HG03378 (cell line): ENCODE measurements around the gene DSCAM.
"Not testable (repeated sequence)": the region's sequence is repeated elsewhere in the genome, so short reads cannot be mapped to it uniquely, and the experiment has no call there.

Experiments used
- ATAC-seq: cut with Tn5 transposase; IDR thresholded peaks from one replicate; pipeline ENCODE4 v1.9.1; 2021; ENCODE audit warnings: mild to moderate bottlenecking, moderate library complexity; ENCODE audit not compliant: unreplicated experiment

Gene DSCAM

DNA sequence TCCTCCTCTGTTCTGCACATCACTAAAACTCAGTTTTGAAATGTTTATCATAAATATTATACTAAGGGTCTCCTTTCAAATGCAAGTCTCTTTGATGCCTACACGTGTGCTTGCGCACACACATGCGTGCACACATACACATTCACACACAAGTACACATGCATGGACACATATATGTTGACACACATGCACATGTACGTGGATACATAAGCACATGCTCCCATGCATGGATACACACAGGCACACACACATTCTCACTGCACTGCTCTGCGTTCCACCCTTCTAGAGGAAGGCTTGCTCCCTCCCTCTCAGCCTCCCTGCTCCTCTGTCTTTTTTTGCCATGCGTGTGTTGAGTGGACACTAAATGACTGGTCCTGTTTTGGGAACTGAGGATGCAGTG lies 817.1 kb downstream of the DSCAM start:
- no peak for ATAC-seq

GRCh38 chr21:40028393-40028792 lies 818.6 kb downstream of the DSCAM start:
- ATAC-seq: not testable (repeated sequence)

- no peak for ATAC-seq
Observed at GRCh38 chr21:40021558-40022351, 825.2 kb downstream of the DSCAM start.

DNA sequence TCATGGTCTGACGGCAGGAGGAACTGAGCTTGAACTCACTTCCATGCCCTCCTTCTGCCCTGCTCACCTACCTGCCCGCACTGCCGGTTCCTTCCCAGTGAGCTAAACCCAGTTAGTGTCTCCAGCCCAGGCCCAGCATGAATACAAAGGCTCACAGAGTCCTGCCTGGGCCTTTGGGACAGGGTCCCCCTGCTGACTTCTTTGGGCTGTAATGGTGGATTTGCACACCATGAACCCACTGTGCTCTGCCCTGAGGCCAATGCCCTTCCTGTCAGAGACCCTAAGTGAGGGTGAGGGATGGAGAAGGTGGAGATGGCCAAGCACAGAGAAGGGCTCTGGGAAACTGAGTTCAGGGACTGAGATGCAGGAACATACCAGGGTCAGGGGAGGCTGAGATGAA lies 826.3 kb downstream of the DSCAM start:
- ATAC-seq: no peak

GRCh38 chr21:40018871-40019475 lies 828.0 kb downstream of the DSCAM start:
- ATAC-seq: no peak

DNA sequence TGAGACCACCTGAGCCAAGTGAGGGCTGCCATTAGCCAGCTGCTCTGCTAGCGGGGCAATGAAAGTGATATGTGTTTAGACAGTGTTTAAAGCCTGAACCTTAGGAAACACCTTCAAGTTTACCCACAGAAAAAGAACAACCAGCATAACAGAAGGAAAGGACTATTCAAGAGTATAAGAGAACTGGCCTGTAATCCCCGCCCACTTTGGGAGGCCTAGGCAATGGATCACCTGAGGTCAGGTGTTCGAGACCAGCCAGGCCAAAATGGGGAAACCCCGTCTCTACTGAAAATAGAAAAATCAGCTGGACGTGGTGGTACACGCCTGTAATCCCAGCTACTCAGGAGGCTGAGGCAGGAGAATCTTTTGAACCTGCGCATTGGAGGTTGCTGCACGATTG lies 830.3 kb downstream of the DSCAM start:
- ATAC-seq: no peak

DNA sequence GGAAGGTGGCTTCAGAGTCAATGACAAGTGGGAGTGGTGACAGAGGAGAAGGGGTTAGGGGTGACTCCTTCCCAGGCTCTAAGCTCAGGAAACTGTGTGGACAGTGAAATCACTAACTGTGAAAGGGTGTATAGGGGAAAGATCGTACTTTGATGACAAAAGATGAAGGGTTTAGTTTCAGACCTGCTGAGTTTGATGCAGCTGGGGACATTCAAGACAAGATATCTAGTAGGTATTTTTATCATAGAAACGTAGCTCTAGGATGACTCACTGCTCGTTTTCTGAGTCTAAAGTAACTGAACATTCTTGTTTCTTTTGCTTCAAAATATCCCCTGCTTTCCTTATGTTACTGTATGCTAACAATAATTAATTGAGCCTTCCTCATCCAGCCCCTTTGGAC lies 830.7 kb downstream of the DSCAM start:
- ATAC-seq: no peak

GRCh38 chr21:40015818-40016217 lies 831.1 kb downstream of the DSCAM start:
- no peak for ATAC-seq

- no peak for ATAC-seq
Observed at GRCh38 chr21:40014394-40014793, 832.6 kb downstream of the DSCAM start.

DNA sequence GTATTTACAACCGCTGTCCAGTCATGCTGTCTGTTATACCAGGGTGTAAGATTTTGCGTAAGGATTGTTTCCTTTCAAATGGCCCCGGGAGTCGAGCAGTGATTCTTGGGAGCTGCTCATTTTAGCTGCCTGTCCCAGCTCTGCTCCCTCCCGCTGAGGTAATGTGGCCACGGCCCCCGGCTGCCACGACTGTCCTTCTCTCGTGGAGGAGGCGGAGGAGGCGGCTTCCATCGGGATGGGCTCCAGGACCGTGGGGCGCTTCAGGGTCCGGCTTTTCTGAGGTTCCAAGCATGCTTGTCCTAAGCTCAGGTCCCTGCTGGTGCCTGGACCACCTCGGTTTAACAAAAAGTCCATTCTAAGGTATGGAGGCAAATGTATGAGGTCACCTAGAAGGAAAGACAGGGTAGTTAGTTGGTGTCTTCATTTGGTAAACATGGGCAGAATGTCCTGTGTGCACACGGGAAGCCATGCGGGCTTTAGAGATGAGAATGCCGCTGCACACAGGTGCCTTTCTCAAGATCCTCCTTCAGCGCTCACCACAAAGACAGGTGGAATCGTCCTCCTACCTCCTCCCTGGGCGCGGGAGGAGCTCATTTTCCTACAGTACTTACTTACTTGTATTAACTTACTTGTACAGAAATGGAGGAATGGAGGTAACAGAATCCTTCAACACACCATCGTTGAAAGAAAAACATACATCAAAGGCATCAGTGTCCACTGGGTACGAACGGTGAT lies 833.8 kb downstream of the DSCAM start:
- ATAC-seq: no peak

- no peak for ATAC-seq
Observed at GRCh38 chr21:40011371-40011770, 835.6 kb downstream of the DSCAM start.

- ATAC-seq: no peak
Observed at GRCh38 chr21:40002978-40003377, 844.0 kb downstream of the DSCAM start.

GRCh38 chr21:39984286-39984991 lies 862.5 kb downstream of the DSCAM start:
- ATAC-seq: no peak

DNA sequence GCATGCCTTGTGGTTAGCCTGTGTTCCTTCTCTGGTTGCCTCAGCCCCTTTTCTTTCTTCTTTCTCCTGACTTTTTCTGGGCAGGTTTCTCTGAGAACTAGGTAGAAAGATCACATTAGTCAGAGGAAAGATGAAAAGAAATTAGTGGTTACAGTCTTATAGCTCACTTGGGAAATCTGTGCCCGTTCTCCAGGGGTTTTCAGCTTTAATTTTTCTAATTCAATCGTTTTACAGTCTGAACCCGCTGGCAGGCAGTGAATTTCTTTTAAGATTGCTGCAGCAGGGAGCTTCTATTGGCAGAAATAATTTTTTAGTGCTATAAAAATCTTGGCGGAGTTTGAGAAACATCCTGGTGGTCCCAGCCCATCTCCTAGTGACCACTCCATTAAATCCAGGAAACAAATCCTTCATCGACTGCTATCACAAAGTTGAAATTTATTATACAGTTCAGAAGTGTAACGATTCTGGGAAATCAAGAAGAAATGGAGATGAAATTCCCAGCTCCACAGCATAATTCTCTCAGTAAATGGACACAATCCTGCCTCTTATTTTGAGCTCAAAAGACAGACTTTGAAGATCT lies 866.6 kb downstream of the DSCAM start:
- ATAC-seq: no peak

GRCh38 chr21:39979321-39979720 lies 867.6 kb downstream of the DSCAM start:
- ATAC-seq: no peak

DNA sequence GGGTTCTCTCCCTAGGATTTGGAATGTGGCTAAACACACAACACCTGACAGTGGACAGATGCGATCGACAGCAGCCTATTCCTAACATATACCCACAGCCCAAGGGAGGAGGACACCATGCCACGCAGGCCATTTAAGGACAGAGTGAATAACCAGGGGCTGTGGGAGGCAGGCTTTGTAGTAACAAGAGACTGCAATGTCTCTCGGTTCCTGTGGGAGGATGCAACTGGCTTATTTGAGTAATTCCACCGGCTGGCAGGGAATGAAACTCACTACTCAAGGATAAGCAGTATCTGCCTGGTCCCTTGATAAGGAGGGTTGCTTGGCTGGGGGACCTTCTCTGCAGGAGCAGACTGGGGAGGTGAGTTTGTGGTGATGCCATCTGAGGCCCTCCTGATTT lies 870.2 kb downstream of the DSCAM start:
- no peak for ATAC-seq

GRCh38 chr21:39972976-39973770 lies 873.8 kb downstream of the DSCAM start:
- no peak for ATAC-seq

- no peak for ATAC-seq
Observed at GRCh38 chr21:39972471-39972870, 874.5 kb downstream of the DSCAM start.

GRCh38 chr21:39971956-39972355 lies 875.0 kb downstream of the DSCAM start:
- ATAC-seq: no peak

DNA sequence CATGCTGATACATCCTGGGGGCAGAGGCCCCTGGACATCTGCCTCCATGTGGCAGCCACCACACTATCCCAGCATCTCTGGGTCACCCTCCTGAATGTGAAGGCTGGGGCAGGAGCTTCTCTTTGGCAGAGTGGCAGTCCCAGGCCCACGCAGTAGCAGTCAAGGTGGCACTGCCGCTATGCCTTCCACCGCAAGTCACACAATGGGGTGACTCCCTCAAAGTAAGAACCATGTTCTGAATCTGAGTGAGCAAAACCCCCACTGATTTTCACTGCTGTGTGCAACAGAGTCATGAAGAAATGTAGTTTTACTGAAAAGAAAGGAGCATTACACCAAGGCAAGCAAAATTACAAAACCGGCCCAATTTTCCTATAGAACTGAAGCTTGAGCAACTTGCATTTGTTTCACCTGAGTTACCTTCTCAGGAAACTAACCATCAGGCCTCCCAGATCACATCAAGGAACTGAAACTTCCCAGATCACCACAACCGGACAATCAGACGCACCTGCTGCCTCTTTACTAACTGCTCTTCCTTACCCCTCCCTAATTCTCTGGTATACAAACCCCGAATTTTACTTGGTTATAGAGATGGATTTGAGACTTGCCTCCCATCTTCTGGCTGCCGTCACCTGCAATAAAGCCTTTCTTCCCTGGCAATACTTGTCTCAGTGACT lies 877.1 kb downstream of the DSCAM start:
- ATAC-seq: no peak
